Panc1 (cell line): Measurements from ENCODE around the gene SLC25A13. TPM values are rescaled to one million over a fixed set of nuclear protein-coding genes. Genes with fewer than 3 reads are reported as not detected.
"Not testable (repeated sequence)": the region's sequence is repeated elsewhere in the genome, so short reads cannot be mapped to it uniquely, and the experiment has no call there.

Source experiments
- ATAC-seq: fragments of 200-7000 bp; cut with Tn5 transposase; 2 replicates; pipeline ENCODE4 v1.9.1; 2020; ENCODE audit warnings: mild to moderate bottlenecking, moderate library complexity
- Bru-seq: library from RNA; stranded (reverse); fragments of 400-500 nt; gene quantifications from one replicate; lab custom pipeline; 2021; lab: Mats Ljungman, UMichigan
- BruChase-seq, 2 experiments: library from RNA; stranded (reverse); fragments of 400-500 nt; gene quantifications; one replicate each; lab custom pipeline; 2021; lab: Mats Ljungman, UMichigan
- BruUV-seq: library from RNA; stranded (reverse); fragments of 400-500 nt; replicated peaks from 2 replicates; lab custom pipeline; 2021; lab: Mats Ljungman, UMichigan
- CTCF ChIA-PET: fragments of 300-600 bp; sonication (Branson Sonifier 250); formaldehyde crosslinking; loops from one replicate; lab custom pipeline; 2022; ENCODE audit warnings: antibody characterized with exemption; lab: Charles Lee
- POLR2A ChIA-PET: fragments of 300-600 bp; sonication (Branson Sonifier 250); formaldehyde crosslinking; loops from one replicate; lab custom pipeline; 2022; ENCODE audit warnings: antibody characterized with exemption; lab: Charles Lee
- DNase-seq: peaks from one replicate; pipeline ENCODE4 v3.0.0-alpha.2; 2010; ENCODE audit warnings: low read depth, low spot score
- H3K27ac ChIP-seq: 2 replicates; pipeline ENCODE4 v1.5.1; 2011; ENCODE audit warnings: mild to moderate bottlenecking, low read length, inconsistent platforms
- H3K27me3 ChIP-seq: fragments of 200-500 bp; sonication (Bioruptor generic); 2 replicates; pipeline ENCODE4 v1.6.0; 2014; ENCODE audit warnings: low read length, inconsistent platforms; ENCODE audit not compliant: control insufficient read depth, insufficient read depth
- H3K36me3 ChIP-seq: fragments of 200-500 bp; sonication (Bioruptor generic); 2 replicates; pipeline ENCODE4 v1.5.1; 2014; ENCODE audit warnings: inconsistent platforms, mild to moderate bottlenecking, low read length, moderate library complexity; ENCODE audit not compliant: control insufficient read depth, insufficient read depth
- H3K4me1 ChIP-seq: 2 replicates; pipeline ENCODE4 v1.5.1; 2011; ENCODE audit warnings: inconsistent platforms, mild to moderate bottlenecking, low read length, moderate library complexity; ENCODE audit not compliant: control insufficient read depth, insufficient read depth
- H3K4me3 ChIP-seq, 2 experiments: 2 replicates each; pipeline ENCODE4 v1.5.1; 2011 to 2012; ENCODE audit warnings: low read depth in 2 of 2, low read length in 2 of 2, mild to moderate bottlenecking in 2 of 2, inconsistent platforms in 1 of 2, moderate library complexity in 1 of 2
- H3K9me3 ChIP-seq: fragments of 200-500 bp; sonication (Bioruptor generic); 2 replicates; pipeline ENCODE4 v1.5.1; 2014; ENCODE audit warnings: low read depth, mild to moderate bottlenecking, inconsistent platforms, low read length, moderate library complexity; ENCODE audit not compliant: control insufficient read depth, insufficient read depth
- POLR2AphosphoS5 ChIP-seq: IDR thresholded peaks from 2 replicates; pipeline ENCODE4 v1.6.1; 2012; ENCODE audit warnings: mild to moderate bottlenecking, low read depth, low read length, moderate library complexity
- SIN3A ChIP-seq: IDR thresholded peaks from 2 replicates; pipeline ENCODE4 v1.6.1; 2012; ENCODE audit warnings: low read depth, mild to moderate bottlenecking, low read length, moderate library complexity, borderline replicate concordance; ENCODE audit not compliant: insufficient read depth
- TCF7L2 ChIP-seq: IDR thresholded peaks from 2 replicates; pipeline ENCODE4 v1.6.1; 2011; ENCODE audit warnings: mild to moderate bottlenecking, low read depth, low read length, inconsistent platforms
- in situ Hi-C: cut with HindIII; loops from 2 replicates; pipeline ENCODE4 v1.10.0; 2016; ENCODE audit warnings: low sequenced_read_pairs, low pct_unique_long_range_greater_than_20kb
- intact Hi-C: fragments of 100-400 bp; cut with micrococcal nuclease; formaldehyde crosslinking; loops from one replicate; pipeline ENCODE4 v1.10.0; 2022; ENCODE audit not compliant: unreplicated experiment
- long read RNA-seq: library from polyadenylated mRNA; unstranded; transcript quantifications from one replicate; pipeline ENCODE4 v2.0.0, GENCODE V29; 2021; ENCODE audit not compliant: unreplicated experiment
- polyA plus RNA-seq: library from polyadenylated mRNA; unstranded; fragments of >200 nt; gene quantifications from one replicate; pipeline ENCODE4 v1.2.1, GENCODE V29; 2012; ENCODE audit warnings: missing spikeins; ENCODE audit not compliant: insufficient read length
- total RNA-seq: library from RNA; stranded (reverse); gene quantifications from one replicate; pipeline ENCODE4 v1.2.1, GENCODE V29; 2021; ENCODE audit not compliant: unreplicated experiment
- TF ChIP-seq, protein P1 (sequence below): fragments of 450-650 bp; IDR thresholded peaks from 2 replicates; pipeline ENCODE4 v1.5.1; 2017; ENCODE audit warnings: mild to moderate bottlenecking
- TF ChIP-seq, protein P2 (sequence below), 2 experiments: IDR thresholded peaks; 2 replicates each; pipeline ENCODE4 v1.6.1; 2011 to 2012; ENCODE audit warnings: low read depth in 2 of 2, control low read depth in 1 of 2, low read length in 1 of 2, mild to moderate bottlenecking in 1 of 2, moderate library complexity in 1 of 2; ENCODE audit not compliant: insufficient read depth in 1 of 2

SLC25A13 gene, protein sequence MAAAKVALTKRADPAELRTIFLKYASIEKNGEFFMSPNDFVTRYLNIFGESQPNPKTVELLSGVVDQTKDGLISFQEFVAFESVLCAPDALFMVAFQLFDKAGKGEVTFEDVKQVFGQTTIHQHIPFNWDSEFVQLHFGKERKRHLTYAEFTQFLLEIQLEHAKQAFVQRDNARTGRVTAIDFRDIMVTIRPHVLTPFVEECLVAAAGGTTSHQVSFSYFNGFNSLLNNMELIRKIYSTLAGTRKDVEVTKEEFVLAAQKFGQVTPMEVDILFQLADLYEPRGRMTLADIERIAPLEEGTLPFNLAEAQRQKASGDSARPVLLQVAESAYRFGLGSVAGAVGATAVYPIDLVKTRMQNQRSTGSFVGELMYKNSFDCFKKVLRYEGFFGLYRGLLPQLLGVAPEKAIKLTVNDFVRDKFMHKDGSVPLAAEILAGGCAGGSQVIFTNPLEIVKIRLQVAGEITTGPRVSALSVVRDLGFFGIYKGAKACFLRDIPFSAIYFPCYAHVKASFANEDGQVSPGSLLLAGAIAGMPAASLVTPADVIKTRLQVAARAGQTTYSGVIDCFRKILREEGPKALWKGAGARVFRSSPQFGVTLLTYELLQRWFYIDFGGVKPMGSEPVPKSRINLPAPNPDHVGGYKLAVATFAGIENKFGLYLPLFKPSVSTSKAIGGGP
- total RNA-seq (69.4 TPM), Bru-seq, nascent RNA (percentile 93 among the genes with signal in this experiment), BruChase-seq, experiment 1, labeled RNA remaining after a 2-hour chase (percentile 76 among the genes with signal in this experiment), BruChase-seq, experiment 2, labeled RNA remaining after a 6-hour chase (percentile 79 among the genes with signal in this experiment)
- polyA plus RNA-seq: 27.8 TPM
- long read RNA-seq, transcript SLC25A13-201 (18 exons, 3,136 nt): major isoform, 75 of 138 reads
- long read RNA-seq, partial matches to known transcripts: 13 of 138 reads
- long read RNA-seq, other reads (novel, unspliced or antisense): 47 of 138 reads

DNA sequence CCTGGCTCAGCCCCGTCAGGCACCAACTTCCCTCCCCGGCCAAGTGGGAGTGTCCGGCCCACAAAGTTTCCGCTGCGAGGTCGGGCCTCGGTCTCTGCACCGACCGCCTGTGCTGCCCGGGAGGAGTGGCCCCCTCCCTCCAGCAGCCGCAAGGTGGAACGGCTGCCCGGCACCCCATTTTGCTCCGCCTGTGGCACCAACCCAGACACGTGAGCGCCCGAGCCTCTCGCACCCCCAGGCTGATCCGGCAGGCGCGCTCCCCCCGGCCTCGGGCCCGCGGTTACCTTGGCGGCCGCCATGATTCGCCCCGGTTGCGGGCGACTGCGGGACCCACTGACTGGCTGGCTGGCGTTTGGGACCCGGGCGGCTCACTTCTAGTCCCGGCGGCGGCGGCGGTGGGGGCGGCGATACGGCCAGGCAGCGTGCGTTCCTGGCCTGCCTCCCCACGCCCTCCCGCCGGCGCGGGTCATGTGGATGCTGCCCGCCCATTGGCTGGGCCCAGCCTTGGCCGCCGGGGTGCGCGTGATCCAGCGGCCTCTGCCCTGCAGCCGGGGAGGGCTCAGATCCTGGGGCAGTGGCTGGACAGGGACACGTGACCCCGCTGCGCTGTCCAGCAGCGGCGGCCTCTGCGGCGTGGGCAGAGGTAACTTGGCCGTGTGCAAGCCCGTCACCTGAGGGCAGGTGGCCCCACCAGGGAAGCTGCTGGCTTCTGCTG, at the start of gene SLC25A13:
TSS of gene SLC25A13 (minus strand) at position 441 of the 715 bp plus-strand sequence. CDS start at position 299, 142 bp downstream.
- peak within 1 kb of the TSS; percentile 95 for H3K27ac ChIP-seq
- no peaks in the 10 kb centered on the region for H3K36me3 ChIP-seq
- H3K4me1 ChIP-seq: peaks cover 14% of the 10 kb centered on the region
- POLR2A ChIA-PET: no interaction called here
- TF ChIP-seq, protein P1, sequence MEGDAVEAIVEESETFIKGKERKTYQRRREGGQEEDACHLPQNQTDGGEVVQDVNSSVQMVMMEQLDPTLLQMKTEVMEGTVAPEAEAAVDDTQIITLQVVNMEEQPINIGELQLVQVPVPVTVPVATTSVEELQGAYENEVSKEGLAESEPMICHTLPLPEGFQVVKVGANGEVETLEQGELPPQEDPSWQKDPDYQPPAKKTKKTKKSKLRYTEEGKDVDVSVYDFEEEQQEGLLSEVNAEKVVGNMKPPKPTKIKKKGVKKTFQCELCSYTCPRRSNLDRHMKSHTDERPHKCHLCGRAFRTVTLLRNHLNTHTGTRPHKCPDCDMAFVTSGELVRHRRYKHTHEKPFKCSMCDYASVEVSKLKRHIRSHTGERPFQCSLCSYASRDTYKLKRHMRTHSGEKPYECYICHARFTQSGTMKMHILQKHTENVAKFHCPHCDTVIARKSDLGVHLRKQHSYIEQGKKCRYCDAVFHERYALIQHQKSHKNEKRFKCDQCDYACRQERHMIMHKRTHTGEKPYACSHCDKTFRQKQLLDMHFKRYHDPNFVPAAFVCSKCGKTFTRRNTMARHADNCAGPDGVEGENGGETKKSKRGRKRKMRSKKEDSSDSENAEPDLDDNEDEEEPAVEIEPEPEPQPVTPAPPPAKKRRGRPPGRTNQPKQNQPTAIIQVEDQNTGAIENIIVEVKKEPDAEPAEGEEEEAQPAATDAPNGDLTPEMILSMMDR: no peak
- TF ChIP-seq SIN3A (no peak; the same call in none of the 2 replicates), TCF7L2 (peak; percentile 64), POLR2AphosphoS5 (peak; percentile 55)
- TF ChIP-seq, protein P2, sequence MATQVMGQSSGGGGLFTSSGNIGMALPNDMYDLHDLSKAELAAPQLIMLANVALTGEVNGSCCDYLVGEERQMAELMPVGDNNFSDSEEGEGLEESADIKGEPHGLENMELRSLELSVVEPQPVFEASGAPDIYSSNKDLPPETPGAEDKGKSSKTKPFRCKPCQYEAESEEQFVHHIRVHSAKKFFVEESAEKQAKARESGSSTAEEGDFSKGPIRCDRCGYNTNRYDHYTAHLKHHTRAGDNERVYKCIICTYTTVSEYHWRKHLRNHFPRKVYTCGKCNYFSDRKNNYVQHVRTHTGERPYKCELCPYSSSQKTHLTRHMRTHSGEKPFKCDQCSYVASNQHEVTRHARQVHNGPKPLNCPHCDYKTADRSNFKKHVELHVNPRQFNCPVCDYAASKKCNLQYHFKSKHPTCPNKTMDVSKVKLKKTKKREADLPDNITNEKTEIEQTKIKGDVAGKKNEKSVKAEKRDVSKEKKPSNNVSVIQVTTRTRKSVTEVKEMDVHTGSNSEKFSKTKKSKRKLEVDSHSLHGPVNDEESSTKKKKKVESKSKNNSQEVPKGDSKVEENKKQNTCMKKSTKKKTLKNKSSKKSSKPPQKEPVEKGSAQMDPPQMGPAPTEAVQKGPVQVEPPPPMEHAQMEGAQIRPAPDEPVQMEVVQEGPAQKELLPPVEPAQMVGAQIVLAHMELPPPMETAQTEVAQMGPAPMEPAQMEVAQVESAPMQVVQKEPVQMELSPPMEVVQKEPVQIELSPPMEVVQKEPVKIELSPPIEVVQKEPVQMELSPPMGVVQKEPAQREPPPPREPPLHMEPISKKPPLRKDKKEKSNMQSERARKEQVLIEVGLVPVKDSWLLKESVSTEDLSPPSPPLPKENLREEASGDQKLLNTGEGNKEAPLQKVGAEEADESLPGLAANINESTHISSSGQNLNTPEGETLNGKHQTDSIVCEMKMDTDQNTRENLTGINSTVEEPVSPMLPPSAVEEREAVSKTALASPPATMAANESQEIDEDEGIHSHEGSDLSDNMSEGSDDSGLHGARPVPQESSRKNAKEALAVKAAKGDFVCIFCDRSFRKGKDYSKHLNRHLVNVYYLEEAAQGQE (IDR thresholded peaks at IDR 0.05; ENCODE audit: insufficient read depth in 1 of 2, low read depth in 2 of 2, low read length in 1 of 2): peak; percentile 95 to 99
- CTCF ChIA-PET: no interaction called here
- intact Hi-C loops (no loop called here), in situ Hi-C loops (no loop called here)
- H3K27me3 ChIP-seq: no peaks in the 10 kb centered on the region
- H3K9me3 ChIP-seq: no peaks in the 10 kb centered on the region
- DNase-seq (peak; percentile 69), ATAC-seq (peak; percentile 99)
- H3K4me3 ChIP-seq: peak within 1 kb of the TSS; percentile 82 to 84
- no TSS peak for BruUV-seq

DNA sequence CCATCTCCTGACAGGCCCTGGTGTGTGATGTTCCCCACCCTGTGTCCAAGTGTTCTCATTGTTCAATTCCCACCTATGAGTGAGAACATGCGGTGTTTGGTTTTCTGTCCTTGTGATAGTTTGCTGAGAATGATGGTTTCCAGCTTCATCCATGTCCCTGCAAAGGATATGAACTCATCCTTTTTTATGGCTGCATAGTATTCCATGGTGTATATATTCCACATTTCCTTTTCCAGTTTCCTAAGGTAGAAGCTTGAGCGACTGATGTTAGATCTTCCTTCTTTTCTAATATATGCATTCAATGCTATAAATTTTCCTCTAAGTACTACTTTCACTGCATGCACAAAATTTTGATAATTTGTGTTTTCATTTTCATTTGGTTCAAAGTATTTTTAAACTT, 44.0 kb upstream of the SLC25A13 start:
- in situ Hi-C loops, H3K27ac ChIP-seq, BruUV-seq, POLR2A ChIA-PET, H3K27me3 ChIP-seq, H3K36me3 ChIP-seq, ATAC-seq, H3K9me3 ChIP-seq, DNase-seq, H3K4me1 ChIP-seq, CTCF ChIA-PET, intact Hi-C loops, H3K4me3 ChIP-seq: not testable (repeated sequence)
